K562 (cell line): ENCODE measurements around the gene ZFAND5. TPM values are rescaled to one million over a fixed set of nuclear protein-coding genes. Genes with fewer than 3 reads are reported as not detected.

Experiments used
- ATAC-seq: fragments of 200-7000 bp; cut with Tn5 transposase; 3 replicates; pipeline ENCODE4 v1.9.1; 2020; ENCODE audit warnings: moderate library complexity
- BruUV-seq: library from RNA; stranded (reverse); fragments of 400-500 nt; replicated peaks from 2 replicates; lab custom pipeline; 2021; lab: Mats Ljungman, UMichigan
- CTCF ChIA-PET: fragments of 300-600 bp; formaldehyde crosslinking; extraction: SDS; loops from one replicate; lab custom pipeline; 2021; ENCODE audit warnings: low intra/inter-chr PET ratio; lab: Yijun Ruan, JAX
- POLR2A ChIA-PET: fragments of 300-600, 350-650 bp; sonication (Branson Sonifier 250); formaldehyde crosslinking; extraction: SDS; loops from one replicate; lab custom pipeline; 2021; ENCODE audit warnings: antibody characterized with exemption, inconsistent platforms; lab: Yijun Ruan, JAX
- DNase-seq, 4 experiments: peaks; one replicate each; pipeline versions ENCODE4 v3.0.0 to v3.0.0-alpha.2; 2011 to 2018; ENCODE audit warnings: low spot score in 3 of 4, mixed read lengths in 3 of 4; ENCODE audit errors: extremely low read depth in 1 of 4
- FAIRE-seq: peaks from 2 replicates; lab custom pipeline; 2011; peaks lifted over from hg19 to GRCh38; lab: Jason Lieb, UNC
- H2AFZ ChIP-seq: 2 replicates; pipeline ENCODE4 v1.6.0; 2011; ENCODE audit warnings: low read depth, low read length, control low read depth, inconsistent platforms
- H3K27ac ChIP-seq: fragments of 200-600 bp; 3 replicates; pipeline ENCODE4 v1.8.0; 2011; ENCODE audit warnings: low read depth, mild to moderate bottlenecking, control low read depth, inconsistent platforms, low read length, moderate library complexity, mixed read lengths; ENCODE audit errors: extremely low read depth
- H3K27me3 ChIP-seq, 2 experiments: fragments of 300-600 bp in 1 of 2; 2 replicates in 1 of 2; 3 replicates in 1 of 2; pipeline versions ENCODE4 v1.6.0 to v1.8.0; 2011; ENCODE audit warnings: inconsistent platforms in 2 of 2, low read length in 2 of 2, mild to moderate bottlenecking in 1 of 2, mixed read lengths in 1 of 2, moderate library complexity in 1 of 2; ENCODE audit not compliant: control insufficient read depth in 2 of 2, insufficient read depth in 2 of 2
- H3K36me3 ChIP-seq: fragments of 300-600 bp; 3 replicates; pipeline ENCODE4 v1.8.0; 2011; ENCODE audit warnings: mild to moderate bottlenecking, low read length, inconsistent platforms; ENCODE audit not compliant: control insufficient read depth, insufficient read depth
- H3K4me1 ChIP-seq, 2 experiments: fragments of 200-600 bp in 1 of 2; replicated peaks in 1 of 2; 2 replicates in 1 of 2; 3 replicates in 1 of 2; pipeline versions ENCODE4 v1.5.1 to v1.8.0; 2011; ENCODE audit warnings: inconsistent platforms in 2 of 2, low read length in 2 of 2, mild to moderate bottlenecking in 1 of 2, mixed read lengths in 1 of 2, moderate library complexity in 1 of 2; ENCODE audit not compliant: control insufficient read depth in 2 of 2, insufficient read depth in 2 of 2
- H3K4me2 ChIP-seq: 2 replicates; pipeline ENCODE4 v1.6.1; 2011; ENCODE audit warnings: low read length, control low read depth, inconsistent platforms, mixed read lengths; ENCODE audit not compliant: insufficient read depth
- H3K4me3 ChIP-seq: fragments of 200-600 bp; sonication (generic), shearing (Covaris generic); 2 replicates; pipeline ENCODE4 v1.5.1; 2016; ENCODE audit warnings: control low read depth, inconsistent platforms
- H3K79me2 ChIP-seq: fragments of 200-600 bp; 3 replicates; pipeline ENCODE4 v1.8.0; 2011; ENCODE audit warnings: low read length, inconsistent platforms; ENCODE audit not compliant: control insufficient read depth, insufficient read depth
- H3K9ac ChIP-seq, 2 experiments: 2 replicates each; pipeline versions ENCODE4 v1.6.0 to v1.6.1; 2011; ENCODE audit warnings: low read depth in 2 of 2, low read length in 2 of 2, control low read depth in 1 of 2, inconsistent platforms in 1 of 2, mild to moderate bottlenecking in 1 of 2, mixed read lengths in 1 of 2; ENCODE audit not compliant: insufficient read depth in 1 of 2
- H3K9me1 ChIP-seq: one replicate; pipeline ENCODE4 v1.6.0; 2011; ENCODE audit warnings: inconsistent platforms, mild to moderate bottlenecking, low read length, moderate library complexity; ENCODE audit not compliant: control insufficient read depth, insufficient read depth
- H3K9me3 ChIP-seq: replicated peaks from 2 replicates; pipeline ENCODE4 v1.5.1; 2011; ENCODE audit warnings: low read depth, low read length, inconsistent platforms; ENCODE audit not compliant: control insufficient read depth, insufficient read depth
- H4K20me1 ChIP-seq: replicated peaks from 2 replicates; pipeline ENCODE4 v1.6.1; 2011; ENCODE audit warnings: low read length, inconsistent platforms, mixed read lengths; ENCODE audit not compliant: control insufficient read depth, insufficient read depth
- ATF3 ChIP-seq, 2 experiments: fragments of 450-650 bp in 1 of 2; sonication (generic) in 1 of 2; formaldehyde crosslinking in 1 of 2; IDR thresholded peaks in 1 of 2; conservative IDR thresholded peaks in 1 of 2; 2 replicates each; pipeline versions ENCODE4 v1.6.1 to v1.8.1; 2016 to 2023; ENCODE audit warnings: mild to moderate bottlenecking in 2 of 2, moderate library complexity in 2 of 2, inconsistent platforms in 1 of 2, missing genetic modification reagents in 1 of 2
- CBFA2T3 ChIP-seq: fragments of 450-650 bp; IDR thresholded peaks from 2 replicates; pipeline ENCODE4 v1.6.1; 2017
- CREBBP ChIP-seq: IDR thresholded peaks from one replicate; pipeline ENCODE4 v1.6.1; 2012; ENCODE audit warnings: low read depth, mild to moderate bottlenecking, control low read depth, inconsistent platforms, low read length
- E2F1 ChIP-seq: sonication (generic); formaldehyde crosslinking; IDR thresholded peaks from 2 replicates; pipeline ENCODE4 v1.8.1; 2023; ENCODE audit warnings: mild to moderate bottlenecking, missing genetic modification reagents, moderate library complexity
- E2F8 ChIP-seq: fragments of 450-650 bp; IDR thresholded peaks from 2 replicates; pipeline ENCODE4 v1.7.1; 2018; ENCODE audit warnings: mild to moderate bottlenecking, low read depth; ENCODE audit not compliant: partially characterized antibody
- HES1 ChIP-seq: fragments of 450-650 bp; IDR thresholded peaks from 2 replicates; pipeline ENCODE4 v1.6.1; 2016; ENCODE audit warnings: low read depth, mild to moderate bottlenecking, moderate library complexity
- ILK ChIP-seq: fragments of 450-650 bp; IDR thresholded peaks from 2 replicates; pipeline ENCODE4 v1.6.1; 2016; ENCODE audit warnings: missing genetic modification characterization, low read depth, mild to moderate bottlenecking, missing compliant biosample characterization, moderate library complexity, borderline replicate concordance
- MECOM ChIP-seq: fragments of 250-450 bp; sonication (Bioruptor Pico); IDR thresholded peaks from 2 replicates; pipeline ENCODE4 v1.8.0; 2022; ENCODE audit warnings: inconsistent platforms
- SOX6 ChIP-seq: fragments of 450-650 bp; IDR thresholded peaks from 2 replicates; pipeline ENCODE4 v1.6.1; 2014; ENCODE audit warnings: mild to moderate bottlenecking
- SRSF3 ChIP-seq: fragments of 200-400 bp; formaldehyde crosslinking; IDR thresholded peaks from 2 replicates; pipeline ENCODE4 v1.6.1; 2016; ENCODE audit warnings: mild to moderate bottlenecking, low read length, moderate library complexity; ENCODE audit not compliant: insufficient read depth
- TAF7 ChIP-seq: fragments of 450-650 bp; IDR thresholded peaks from 2 replicates; pipeline ENCODE4 v1.6.1; 2016; ENCODE audit warnings: missing genetic modification characterization, missing compliant biosample characterization
- U2AF2 ChIP-seq: fragments of 200-400 bp; formaldehyde crosslinking; optimal IDR thresholded peaks from 2 replicates; pipeline ENCODE3; 2017; ENCODE audit warnings: low read depth, mild to moderate bottlenecking, low read length
- YY1 ChIP-seq, 3 experiments: IDR thresholded peaks; 2 replicates each; pipeline ENCODE4 v1.6.1; 2011; ENCODE audit warnings: low read length in 2 of 3, mild to moderate bottlenecking in 2 of 3, moderate library complexity in 2 of 3, borderline replicate concordance in 1 of 3, control low read depth in 1 of 3, low read depth in 1 of 3; ENCODE audit not compliant: insufficient read depth in 3 of 3, insufficient replicate concordance in 2 of 3, control insufficient read depth in 1 of 3, insufficient read length in 1 of 3; ENCODE audit errors: extremely low read depth in 1 of 3
- ZNF217 ChIP-seq: sonication (generic); formaldehyde crosslinking; IDR thresholded peaks from 2 replicates; pipeline ENCODE4 v1.8.0; 2022; ENCODE audit warnings: mild to moderate bottlenecking, missing genetic modification reagents
- ZNF408 ChIP-seq: fragments of 250-450 bp; sonication (Bioruptor Pico); IDR thresholded peaks from 2 replicates; pipeline ENCODE4 v1.4.0; 2020; ENCODE audit warnings: low read depth, mild to moderate bottlenecking, moderate library complexity
- ZNF561 ChIP-seq: fragments of 450-650 bp; formaldehyde crosslinking; conservative IDR thresholded peaks from 2 replicates; pipeline ENCODE4 v1.4.0; 2020; ENCODE audit warnings: mild to moderate bottlenecking, moderate library complexity
- in situ Hi-C: fragments of 300-500 bp; cut with MboI; formaldehyde crosslinking; loops from 4 replicates; pipeline ENCODE4 v1.15.0; 2018; ENCODE audit warnings: inconsistent platforms, mixed read lengths
- intact Hi-C: fragments of 100-400 bp; cut with micrococcal nuclease; formaldehyde crosslinking; loops from 2 replicates; pipeline ENCODE4 v1.14.2; 2022
- polyA plus RNA-seq, 8 experiments: library from polyadenylated mRNA; depleted of rRNA in 4 of 8; stranded (reverse) in 5 of 8; unstranded in 3 of 8; fragments of >200 nt; fragmentation: Nextera tagmentation in 2 of 8; fragmentation: Illumina TruSeq in 1 of 8; extraction: Ambion mirVana in 2 of 8; extraction: Trizol in 1 of 8; gene quantifications; 2 replicates each; pipeline versions ENCODE4 v1.2.1 to v1.2.3, GENCODE V29; 2011 to 2014; ENCODE audit warnings: inconsistent platforms in 1 of 8, missing spikeins in 1 of 8
- total RNA-seq, 7 experiments: library from RNA; depleted of rRNA in 6 of 7; stranded (reverse); fragments of >200 nt in 6 of 7; fragmentation: Illumina TruSeq in 2 of 7; extraction: Trizol in 2 of 7; gene quantifications; 2 replicates each; pipeline versions ENCODE4 v1.2.1 to v1.2.3, GENCODE V29; 2011 to 2021; ENCODE audit warnings: low replicate concordance in 1 of 7

ZFAND5 gene
- total and polyA plus RNA-seq, 9 of the 15 experiments (the other 6 are each of a cell fraction or from before 2014, with no cell fraction given) = 12.7 to 64.2 (median 34.5) TPM

GRCh38 chr9:72377041-72377440 is 12.0 kb upstream of the ZFAND5 start (continued):
- TF ChIP-seq ILK = no peak
- TF ChIP-seq ZNF408 (CRISPR knock-in tag) = no peak
- TF ChIP-seq SOX6 = no peak
- TF ChIP-seq ZNF217 (CRISPR knock-in tag) = no peak
- TF ChIP-seq TAF7 (tag) = no peak
- TF ChIP-seq MECOM (CRISPR knock-in tag) = no peak

- H4K20me1 ChIP-seq = no peaks in the 10 kb centered on the region
- H3K9me3 ChIP-seq = no peaks in the 10 kb centered on the region
- no peak for FAIRE-seq
- in situ Hi-C loops = no loop called here
- no peak overlapping the region for H3K27ac ChIP-seq
- H3K4me3 ChIP-seq = no peak overlapping the region
- H3K9ac ChIP-seq = no peak overlapping the region
- no peak for ATAC-seq
- no peak for DNase-seq
- H3K4me1 ChIP-seq = no peaks in the 10 kb centered on the region; a peak in 1 of 5 replicates
- ChIA-PET POLR2A (interaction anchor here (0.7 to 2.4 kb wide), 2 partner anchors 9 to 679 kb away, joined by 3 to 8 read pairs; no protein-coding TSS in a partner anchor), CTCF (no interaction called here)
- BruUV-seq = no TSS peak
- H3K27me3 ChIP-seq = no peaks in the 10 kb centered on the region; a peak in 1 of 5 replicates
- H3K4me2 ChIP-seq = no peak overlapping the region
- no peaks in the 10 kb centered on the region for H3K9me1 ChIP-seq
- H2AFZ ChIP-seq = no peak overlapping the region
- H3K79me2 ChIP-seq = no peaks in the 10 kb centered on the region
- H3K36me3 ChIP-seq = no peaks in the 10 kb centered on the region
- intact Hi-C loops = no loop called here
- no peak for TF ChIP-seq ATF3 (IDR thresholded peaks at IDR 0.05)
- no peak for TF ChIP-seq ATF3 (CRISPR knock-in tag; conservative IDR thresholded peaks at IDR 0.05)
- TF ChIP-seq CREBBP = no peak
- no peak for TF ChIP-seq E2F8
- TF ChIP-seq SRSF3 = no peak
- TF ChIP-seq CBFA2T3 = no peak
- no peak for TF ChIP-seq E2F1 (CRISPR knock-in tag)
- no peak for TF ChIP-seq U2AF2
- TF ChIP-seq ZNF561 (CRISPR knock-in tag) = no peak
- TF ChIP-seq HES1 = no peak
- no peak for TF ChIP-seq YY1 (IDR thresholded peaks at IDR 0.05; ENCODE audit: borderline replicate concordance in 1 of 3, control insufficient read depth in 1 of 3, extremely low read depth in 1 of 3, insufficient read depth in 3 of 3, insufficient read length in 1 of 3, insufficient replicate concordance in 2 of 3, low read depth in 1 of 3, low read length in 2 of 3)
Measured at GRCh38 chr9:72371151-72371550, 6.1 kb upstream of the ZFAND5 start.
